GM19438 (cell line): ENCODE data around the gene CEP72.
"Not testable (repeated sequence)": the region's sequence is repeated elsewhere in the genome, so short reads cannot be mapped to it uniquely, and the experiment has no call there.

ENCODE experiments used
- ATAC-seq: cut with Tn5 transposase; IDR thresholded peaks from one replicate; pipeline ENCODE4 v1.9.1; 2021; ENCODE audit warnings: low read depth; ENCODE audit not compliant: unreplicated experiment

CEP72 gene

GRCh38 chr5:612498-613424 is 621 bp downstream of the CEP72 start:
- peak; percentile 25 for ATAC-seq

- no peak for ATAC-seq
Observed at GRCh38 chr5:616484-617039, 4.4 kb downstream of the CEP72 start.

GRCh38 chr5:617896-618295 is 5.8 kb downstream of the CEP72 start:
- no peak for ATAC-seq

- ATAC-seq: no peak
Observed at GRCh38 chr5:618450-618849, 6.3 kb downstream of the CEP72 start.

GRCh38 chr5:619444-619843 is 7.3 kb downstream of the CEP72 start:
- no peak for ATAC-seq

- no peak for ATAC-seq
Observed at GRCh38 chr5:620152-620551, 8.0 kb downstream of the CEP72 start.

- no peak for ATAC-seq
Observed at GRCh38 chr5:620586-621180, 8.5 kb downstream of the CEP72 start.

- ATAC-seq: no peak
Observed at GRCh38 chr5:621341-621761, 9.2 kb downstream of the CEP72 start.

- no peak for ATAC-seq
Observed at GRCh38 chr5:622359-622758, 10.2 kb downstream of the CEP72 start.

GRCh38 chr5:622946-623522 is 10.9 kb downstream of the CEP72 start:
- ATAC-seq: no peak

- ATAC-seq: no peak
Observed at GRCh38 chr5:623531-623930, 11.4 kb downstream of the CEP72 start.

GRCh38 chr5:624118-624950 is 12.2 kb downstream of the CEP72 start:
- ATAC-seq: no peak

- no peak for ATAC-seq
Observed at GRCh38 chr5:624951-625230, 12.8 kb downstream of the CEP72 start.

GRCh38 chr5:625516-625915 is 13.4 kb downstream of the CEP72 start:
- no peak for ATAC-seq

GRCh38 chr5:626850-627249 is 14.7 kb downstream of the CEP72 start:
- no peak for ATAC-seq

- ATAC-seq: no peak
Observed at GRCh38 chr5:627840-628239, 15.7 kb downstream of the CEP72 start.

- not testable (repeated sequence) for ATAC-seq
Observed at GRCh38 chr5:628351-629205, 16.4 kb downstream of the CEP72 start.

GRCh38 chr5:633501-633955 is 21.4 kb downstream of the CEP72 start:
- ATAC-seq: no peak

- no peak for ATAC-seq
Observed at GRCh38 chr5:634191-634590, 22.1 kb downstream of the CEP72 start.
